Testis (tissue), 2 donors: ENCODE measurements around the gene REV1.

Experiments
- CTCF ChIP-seq, 3 experiments: fragments of 450-650 bp in 2 of 3; fragments of 200-600 bp in 1 of 3; sonication (generic) in 1 of 3; IDR thresholded peaks; one replicate each; pipeline ENCODE4 v1.5.1; 2016 to 2019; ENCODE audit warnings: antibody characterized with exemption in 3 of 3, mild to moderate bottlenecking in 2 of 3, moderate library complexity in 1 of 3
- POLR2A ChIP-seq: fragments of 450-650 bp; IDR thresholded peaks from one replicate; pipeline ENCODE4 v1.6.1; 2017; ENCODE audit warnings: antibody characterized with exemption, mild to moderate bottlenecking, moderate library complexity

GRCh38 chr2:99399063-99399462 lies 90.8 kb downstream of the REV1 start:
- TF ChIP-seq CTCF (IDR thresholded peaks at IDR 0.05) = no peak
- TF ChIP-seq POLR2A = no peak
